NT2/D1 (cell line): ENCODE measurements around the gene PMM1.

Source experiments
- YY1 ChIP-seq: IDR thresholded peaks from 2 replicates; pipeline ENCODE4 v1.6.1; 2011; ENCODE audit not compliant: insufficient read length, insufficient read depth
- ZNF274 ChIP-seq: IDR thresholded peaks from 2 replicates; pipeline ENCODE4 v1.6.1; 2011; ENCODE audit warnings: mild to moderate bottlenecking, low read depth, low read length

DNA sequence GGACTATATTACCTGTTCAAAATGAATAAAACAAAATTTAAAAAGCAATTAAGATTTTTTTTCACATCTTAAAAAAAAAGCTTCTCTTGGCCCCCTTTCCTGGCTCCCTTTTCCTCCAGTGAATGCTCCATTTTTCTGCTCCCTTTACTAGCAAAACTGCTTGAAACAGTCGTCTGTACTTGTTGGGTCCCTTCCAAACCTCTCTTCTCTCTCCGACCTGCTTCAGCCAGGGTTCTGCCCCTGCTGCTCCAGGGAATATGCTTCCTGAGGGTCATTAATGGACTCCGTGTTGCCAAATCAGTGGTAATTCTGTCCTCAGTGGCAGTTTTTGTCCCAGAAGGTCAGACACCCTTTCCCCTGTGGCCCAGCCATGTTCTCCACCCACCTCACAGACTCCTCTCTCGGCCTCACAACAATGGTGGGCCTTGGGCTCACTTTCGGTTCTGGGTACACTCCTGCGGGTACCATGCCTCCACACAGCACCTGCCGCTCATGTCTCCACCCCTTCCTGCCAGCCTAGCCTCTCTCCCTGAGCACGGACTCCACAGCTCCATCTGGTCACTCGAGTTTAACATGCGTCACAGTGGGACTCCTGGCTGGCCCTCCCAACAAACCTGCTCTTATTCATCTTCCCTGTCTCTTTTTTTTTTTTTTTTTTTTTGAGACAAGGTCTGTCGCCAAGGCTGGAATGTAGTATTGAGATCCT is 37.6 kb downstream of the PMM1 start:
- no peak for TF ChIP-seq ZNF274
- TF ChIP-seq YY1, result no peak
